ENCODE data around the gene BAD.

Gene BAD

DNA sequence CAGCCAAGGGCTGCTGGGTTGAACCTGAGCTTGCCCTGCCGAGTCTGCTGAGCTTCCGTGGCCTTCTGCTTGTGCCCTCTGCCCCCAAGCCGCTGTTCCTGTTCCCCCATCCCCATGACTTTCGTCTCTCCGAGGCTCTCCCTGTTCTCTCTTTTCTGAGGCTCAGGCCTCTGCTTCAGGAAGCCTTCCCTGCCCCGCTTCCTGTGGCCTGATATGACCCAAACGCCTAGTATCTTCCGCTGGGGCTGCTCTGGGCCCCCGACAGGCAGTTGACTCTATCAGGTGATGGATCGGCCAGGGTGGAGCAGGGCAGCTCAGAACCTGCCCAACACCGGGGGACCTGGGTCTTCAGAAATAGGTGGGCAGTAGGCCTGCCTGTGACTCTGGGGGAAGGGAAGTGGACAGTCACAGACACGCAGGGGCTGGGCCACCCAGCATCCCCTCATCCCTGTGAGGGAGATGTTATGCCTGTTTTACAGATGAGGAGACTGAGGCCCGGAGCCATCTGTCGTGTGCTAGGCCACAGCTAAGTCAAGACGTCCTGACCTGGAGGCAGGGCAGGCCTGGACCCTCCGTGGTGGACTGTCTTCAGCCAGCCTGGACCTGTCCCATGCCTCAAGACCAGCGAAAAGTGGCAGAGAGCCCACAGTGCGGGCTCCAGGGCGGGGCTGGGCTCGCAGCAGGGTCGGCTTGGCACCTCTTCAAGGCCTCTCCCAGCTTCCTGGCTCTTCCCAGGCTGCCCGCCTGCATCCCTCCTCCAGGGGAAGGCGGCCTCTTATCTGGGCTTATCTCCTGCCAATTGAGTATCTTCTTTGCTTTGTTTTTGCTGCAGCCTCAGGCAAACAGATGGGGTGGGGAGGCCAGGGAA lies 16.2 kb downstream of the BAD start:
- TF ChIP-seq, protein P1, sequence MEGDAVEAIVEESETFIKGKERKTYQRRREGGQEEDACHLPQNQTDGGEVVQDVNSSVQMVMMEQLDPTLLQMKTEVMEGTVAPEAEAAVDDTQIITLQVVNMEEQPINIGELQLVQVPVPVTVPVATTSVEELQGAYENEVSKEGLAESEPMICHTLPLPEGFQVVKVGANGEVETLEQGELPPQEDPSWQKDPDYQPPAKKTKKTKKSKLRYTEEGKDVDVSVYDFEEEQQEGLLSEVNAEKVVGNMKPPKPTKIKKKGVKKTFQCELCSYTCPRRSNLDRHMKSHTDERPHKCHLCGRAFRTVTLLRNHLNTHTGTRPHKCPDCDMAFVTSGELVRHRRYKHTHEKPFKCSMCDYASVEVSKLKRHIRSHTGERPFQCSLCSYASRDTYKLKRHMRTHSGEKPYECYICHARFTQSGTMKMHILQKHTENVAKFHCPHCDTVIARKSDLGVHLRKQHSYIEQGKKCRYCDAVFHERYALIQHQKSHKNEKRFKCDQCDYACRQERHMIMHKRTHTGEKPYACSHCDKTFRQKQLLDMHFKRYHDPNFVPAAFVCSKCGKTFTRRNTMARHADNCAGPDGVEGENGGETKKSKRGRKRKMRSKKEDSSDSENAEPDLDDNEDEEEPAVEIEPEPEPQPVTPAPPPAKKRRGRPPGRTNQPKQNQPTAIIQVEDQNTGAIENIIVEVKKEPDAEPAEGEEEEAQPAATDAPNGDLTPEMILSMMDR (IDR thresholded peaks at IDR 0.05; ENCODE audit: insufficient read depth, missing control alignments), result no peak
- DNase-seq (ENCODE audit: insufficient read length, low spot score) (no peak), FAIRE-seq (no peak)

DNA sequence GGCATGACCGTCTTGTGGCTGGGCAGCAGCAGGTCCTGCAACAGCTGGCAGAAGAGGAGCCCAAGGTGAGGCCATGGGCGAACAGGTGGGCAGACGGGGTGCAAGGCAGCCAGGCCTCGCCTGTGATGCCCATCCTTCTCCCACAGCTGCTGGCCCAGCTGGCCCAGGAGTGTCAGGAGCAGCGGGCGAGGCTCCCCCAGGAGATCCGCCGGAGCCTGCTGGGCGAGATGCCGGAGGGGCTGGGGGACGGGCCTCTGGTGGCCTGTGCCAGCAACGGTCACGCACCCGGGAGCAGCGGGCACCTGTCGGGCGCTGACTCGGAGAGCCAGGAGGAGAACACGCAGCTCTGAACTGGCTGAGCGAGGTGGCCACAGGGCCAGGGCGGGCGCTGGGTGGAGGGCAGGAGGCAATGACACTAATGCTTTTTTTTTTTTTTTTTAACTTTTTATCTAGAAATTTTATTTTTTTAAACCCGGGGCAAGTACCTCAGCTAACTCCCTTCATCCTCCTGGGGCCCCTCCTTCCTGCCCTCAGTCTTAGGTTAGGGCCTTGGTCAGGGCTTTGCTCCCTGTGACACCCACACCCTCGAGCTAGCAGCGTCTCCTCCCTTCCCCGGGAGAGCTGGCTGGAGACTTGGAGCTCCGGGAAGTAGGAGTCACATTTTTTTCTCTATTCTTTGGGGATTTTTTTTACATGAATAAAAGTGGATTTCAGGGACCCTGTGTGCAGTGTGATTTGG lies 17.1 kb downstream of the BAD start:
- TF ChIP-seq, protein P1 (IDR thresholded peaks at IDR 0.05; ENCODE audit: insufficient read depth, missing control alignments), result no peak
- no peak for FAIRE-seq
- DNase-seq (ENCODE audit: insufficient read length, low spot score), result no peak

DNA sequence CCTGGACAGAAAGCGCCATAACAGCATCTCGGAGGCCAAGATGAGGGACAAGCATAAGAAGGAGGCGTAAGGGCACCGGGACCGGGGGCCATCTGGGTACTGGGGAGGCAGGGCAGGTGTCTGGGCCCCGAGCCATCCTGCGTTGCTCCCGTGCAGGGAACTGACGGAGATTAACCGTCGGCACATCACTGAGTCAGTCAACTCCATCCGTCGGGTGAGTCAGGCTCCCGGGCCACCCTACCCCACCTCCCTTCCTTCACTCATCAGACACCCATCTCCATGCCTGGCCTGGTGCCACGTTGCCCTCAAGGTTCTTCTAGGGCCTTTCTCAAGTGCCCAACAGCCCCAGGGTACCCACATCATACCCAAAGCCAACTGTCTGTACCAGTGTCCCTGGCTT lies 18.1 kb downstream of the BAD start:
- DNase-seq (ENCODE audit: insufficient read length, low spot score) (no peak), FAIRE-seq (no peak)
- TF ChIP-seq, protein P1 (IDR thresholded peaks at IDR 0.05; ENCODE audit: insufficient read depth, missing control alignments), result no peak

DNA sequence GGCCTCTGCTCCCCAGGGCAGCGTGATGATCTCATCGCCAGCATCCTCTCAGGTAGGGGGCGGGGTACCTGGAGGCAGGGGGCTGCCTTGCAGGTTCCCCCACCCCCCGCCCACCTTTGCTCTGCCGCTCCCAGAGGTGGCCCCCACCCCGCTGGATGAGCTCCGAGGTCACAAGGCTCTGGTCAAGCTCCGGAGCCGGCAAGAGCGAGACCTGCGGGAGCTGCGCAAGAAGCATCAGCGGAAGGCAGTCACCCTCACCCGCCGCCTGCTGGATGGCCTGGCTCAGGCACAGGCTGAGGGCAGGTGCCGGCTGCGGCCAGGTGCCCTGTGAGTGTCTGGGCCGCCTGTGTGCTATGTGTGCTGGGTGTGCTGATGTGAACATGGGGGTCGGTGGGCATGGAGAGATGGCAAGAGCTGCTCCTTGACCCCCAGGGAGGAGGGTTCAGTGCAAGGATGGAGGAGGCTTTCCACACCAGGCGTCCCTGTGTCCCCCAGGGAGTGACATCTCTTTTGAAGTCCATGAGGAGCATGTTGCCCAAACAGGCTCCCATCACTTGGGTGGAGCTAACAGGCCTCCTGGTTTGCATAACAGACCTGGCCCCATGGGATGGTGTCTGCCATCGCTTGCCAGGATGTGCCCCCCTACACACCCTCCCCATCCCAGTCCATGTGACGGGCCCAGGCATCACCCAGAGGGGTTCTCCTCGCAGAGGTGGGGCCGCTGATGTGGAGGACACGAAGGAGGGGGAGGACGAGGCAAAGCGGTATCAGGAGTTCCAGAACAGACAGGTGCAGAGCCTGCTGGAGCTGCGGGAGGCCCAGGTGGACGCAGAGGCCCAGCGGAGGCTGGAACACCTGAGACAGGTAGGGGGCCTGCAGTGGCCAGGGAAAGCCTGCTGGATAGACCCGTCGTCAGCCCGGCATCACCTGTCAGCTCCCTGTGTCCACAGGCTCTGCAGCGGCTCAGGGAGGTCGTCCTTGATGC lies 19.0 kb downstream of the BAD start:
- FAIRE-seq (no peak), DNase-seq (ENCODE audit: insufficient read length, low spot score) (no peak)
- TF ChIP-seq, protein P1 (IDR thresholded peaks at IDR 0.05; ENCODE audit: insufficient read depth, missing control alignments), result no peak

DNA sequence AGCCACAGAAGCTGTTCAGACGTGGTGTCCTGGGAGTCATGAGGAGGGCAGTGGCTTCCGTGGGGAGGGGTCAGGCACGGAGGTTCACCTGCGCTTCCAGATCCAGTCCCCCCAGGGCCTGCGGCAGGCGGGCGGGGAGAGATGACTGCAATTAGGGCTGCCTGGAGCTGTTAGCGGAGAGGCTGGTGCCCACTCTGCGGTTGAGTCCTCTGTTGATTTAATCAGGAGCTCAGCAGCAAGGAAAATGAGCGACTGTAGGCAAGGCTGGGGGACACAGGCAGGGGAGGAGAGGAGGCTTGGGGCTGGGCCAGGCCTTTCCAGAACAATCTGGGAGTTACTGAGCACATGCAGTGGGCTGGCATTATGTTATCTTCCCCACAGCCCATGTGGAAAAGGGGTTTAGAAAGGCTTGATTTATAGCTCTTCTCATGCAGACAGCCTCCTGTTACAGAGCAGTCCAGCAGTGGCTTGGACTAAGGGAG lies 20.1 kb downstream of the BAD start:
- FAIRE-seq, result no peak
- TF ChIP-seq, protein P1 (IDR thresholded peaks at IDR 0.05; ENCODE audit: insufficient read depth, missing control alignments), result no peak
- no peak for DNase-seq (ENCODE audit: insufficient read length, low spot score)

DNA sequence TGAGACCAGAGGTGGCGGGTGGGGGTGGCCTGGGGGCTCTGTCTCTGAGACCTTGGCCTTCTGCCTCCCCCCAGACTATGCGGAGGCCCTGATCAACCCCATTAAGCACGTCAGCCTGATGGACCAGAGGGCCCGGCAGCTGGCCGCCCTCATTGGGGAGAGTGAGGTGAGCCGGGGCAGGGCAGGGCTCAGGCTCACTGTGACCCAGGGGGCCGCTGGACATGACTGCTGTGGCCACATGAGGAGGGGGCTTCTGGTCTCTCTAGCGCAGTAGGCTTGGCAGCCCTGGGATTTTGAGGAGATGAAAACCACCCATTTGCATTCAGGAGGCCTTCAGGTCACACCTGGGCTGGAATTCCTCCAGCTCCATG lies 20.5 kb downstream of the BAD start:
- FAIRE-seq (no peak), DNase-seq (ENCODE audit: insufficient read length, low spot score) (no peak)
- TF ChIP-seq, protein P1 (IDR thresholded peaks at IDR 0.05; ENCODE audit: insufficient read depth, missing control alignments), result no peak
